ENCODE results near the gene PCDHGC4.

- TF ChIP-seq CTCF (conservative IDR thresholded peaks at IDR 0.05; ENCODE audit: low read depth, low read length) (no peak), EZH2 (IDR thresholded peaks at IDR 0.05; ENCODE audit: borderline replicate concordance, low read depth, low read length, poor library complexity, severe bottlenecking) (no peak)
These were observed 35.1 kb downstream of the PCDHGC4 start for GRCh38 chr5:141519605-141520565.

Data from A673 (cell line).